Neural cell (in vitro differentiated cells): ENCODE results near the gene DDX54. TPM values are rescaled to one million over a fixed set of nuclear protein-coding genes. Genes with fewer than 3 reads are reported as not detected.

Experiments used
- H2AFZ ChIP-seq: fragments of 200-600, 300-800 bp; sonication (generic), shearing (Covaris generic); 2 replicates; pipeline ENCODE4 v1.6.0; 2014; ENCODE audit warnings: low read depth, mild to moderate bottlenecking, antibody characterized with exemption, low read length, moderate library complexity
- H3F3A ChIP-seq: fragments of 200-600 bp; shearing (Covaris generic); 2 replicates; pipeline ENCODE4 v1.6.1; 2016; ENCODE audit warnings: mild to moderate bottlenecking, moderate library complexity, mixed read lengths, antibody characterized with exemption, low read length; ENCODE audit not compliant: insufficient read depth, poor library complexity, severe bottlenecking
- H3K27ac ChIP-seq: fragments of 200-600, 300-800 bp; sonication (generic), shearing (Covaris generic); 2 replicates; pipeline ENCODE4 v1.5.1; 2014; ENCODE audit warnings: mild to moderate bottlenecking, low read length, moderate library complexity
- H3K27me3 ChIP-seq: fragments of 300-800, 200-600 bp; sonication (generic), shearing (Covaris generic); 2 replicates; pipeline ENCODE4 v1.6.0; 2014; ENCODE audit warnings: mild to moderate bottlenecking, low read depth, low read length, moderate library complexity; ENCODE audit not compliant: insufficient read depth
- H3K36me3 ChIP-seq: fragments of 300-800, 200-600 bp; sonication (generic), shearing (Covaris generic); 2 replicates; pipeline ENCODE4 v1.5.1; 2014; ENCODE audit warnings: mild to moderate bottlenecking, antibody characterized with exemption, low read length, moderate library complexity; ENCODE audit not compliant: insufficient read depth
- H3K4me2 ChIP-seq: fragments of 300-800, 200-600 bp; sonication (generic), shearing (Covaris generic); 2 replicates; pipeline ENCODE4 v1.6.0; 2014; ENCODE audit warnings: mild to moderate bottlenecking, low read length
- H3K4me3 ChIP-seq: fragments of 300-800, 200-600 bp; sonication (generic), shearing (Covaris generic); 2 replicates; pipeline ENCODE4 v1.5.1; 2014; ENCODE audit warnings: mild to moderate bottlenecking, low read length, moderate library complexity
- H3K79me2 ChIP-seq: fragments of 200-600 bp; shearing (Covaris generic); replicated peaks from 2 replicates; pipeline ENCODE4 v1.6.0; 2014; ENCODE audit warnings: mild to moderate bottlenecking, low read length, moderate library complexity; ENCODE audit not compliant: insufficient read depth
- H3K9ac ChIP-seq: fragments of 300-800, 200-600 bp; sonication (generic), shearing (Covaris generic); 2 replicates; pipeline ENCODE4 v1.6.1; 2016; ENCODE audit warnings: mild to moderate bottlenecking, low read length, mixed read lengths
- H3K9me2 ChIP-seq: fragments of 200-600 bp; shearing (Covaris generic); 2 replicates; pipeline ENCODE4 v1.6.1; 2016; ENCODE audit warnings: mild to moderate bottlenecking, low read length, mixed read lengths; ENCODE audit not compliant: insufficient read depth
- H3K9me3 ChIP-seq: fragments of 200-600, 300-800 bp; sonication (generic), shearing (Covaris generic); 2 replicates; pipeline ENCODE4 v1.6.1; 2016; ENCODE audit warnings: mild to moderate bottlenecking, mixed run types, low read length, moderate library complexity, mixed read lengths
- H4K20me1 ChIP-seq: fragments of 200-600 bp; shearing (Covaris generic); 2 replicates; pipeline ENCODE4 v1.6.1; 2016; ENCODE audit warnings: mild to moderate bottlenecking, mixed run types; ENCODE audit not compliant: insufficient read depth
- EP300 ChIP-seq: fragments of 450-650 bp; conservative IDR thresholded peaks from 2 replicates; pipeline ENCODE4 v1.6.1; 2014; ENCODE audit warnings: antibody characterized with exemption, mild to moderate bottlenecking, moderate library complexity; ENCODE audit not compliant: poor library complexity, severe bottlenecking
- EZH2 ChIP-seq: fragments of 200-600, 300-800 bp; shearing (Covaris generic), sonication (generic); IDR thresholded peaks from 2 replicates; pipeline ENCODE4 v1.6.1; 2014; ENCODE audit warnings: antibody characterized with exemption, low read length, borderline replicate concordance, mild to moderate bottlenecking; ENCODE audit not compliant: insufficient read depth, poor library complexity, severe bottlenecking
- MXI1 ChIP-seq: fragments of 450-650 bp; conservative IDR thresholded peaks from 2 replicates; pipeline ENCODE4 v1.6.1; 2014; ENCODE audit warnings: antibody characterized with exemption, mild to moderate bottlenecking; ENCODE audit not compliant: poor library complexity, severe bottlenecking
- POLR2AphosphoS5 ChIP-seq: IDR thresholded peaks from 2 replicates; pipeline ENCODE4 v1.6.1; 2012
- RAD21 ChIP-seq: fragments of 450-650 bp; conservative IDR thresholded peaks from 2 replicates; pipeline ENCODE4 v1.6.1; 2014; ENCODE audit warnings: antibody characterized with exemption, mild to moderate bottlenecking, moderate library complexity
- SMC3 ChIP-seq: fragments of 450-650 bp; conservative IDR thresholded peaks from 2 replicates; pipeline ENCODE4 v1.6.1; 2014; ENCODE audit warnings: antibody characterized with exemption, mild to moderate bottlenecking, moderate library complexity; ENCODE audit not compliant: poor library complexity
- TAF1 ChIP-seq: IDR thresholded peaks from 2 replicates; pipeline ENCODE4 v1.6.1; 2012; ENCODE audit warnings: low read depth
- polyA plus RNA-seq: library from polyadenylated mRNA; depleted of rRNA; stranded (reverse); fragments of >200 nt; gene quantifications from 2 replicates; pipeline ENCODE4 v1.2.3, GENCODE V29; 2014
- small RNA-seq, 3 experiments: library from RNA; depleted of rRNA; stranded (forward); fragments of <200 nt; gene quantifications; one replicate each; pipeline ENCODE3, GENCODE V24; 2012
- TF ChIP-seq, protein P1 (sequence below): fragments of 450-650 bp; IDR thresholded peaks from 2 replicates; pipeline ENCODE4 v1.5.1; 2014; ENCODE audit warnings: antibody characterized with exemption, mild to moderate bottlenecking, moderate library complexity; ENCODE audit not compliant: poor library complexity, severe bottlenecking
- TF ChIP-seq, protein P2 (sequence below): IDR thresholded peaks from 2 replicates; pipeline ENCODE4 v1.6.1; 2012; ENCODE audit warnings: borderline replicate concordance

DDX54 gene
- polyA plus RNA-seq, 1 donor from 2014 or later = 63.3 TPM

DNA sequence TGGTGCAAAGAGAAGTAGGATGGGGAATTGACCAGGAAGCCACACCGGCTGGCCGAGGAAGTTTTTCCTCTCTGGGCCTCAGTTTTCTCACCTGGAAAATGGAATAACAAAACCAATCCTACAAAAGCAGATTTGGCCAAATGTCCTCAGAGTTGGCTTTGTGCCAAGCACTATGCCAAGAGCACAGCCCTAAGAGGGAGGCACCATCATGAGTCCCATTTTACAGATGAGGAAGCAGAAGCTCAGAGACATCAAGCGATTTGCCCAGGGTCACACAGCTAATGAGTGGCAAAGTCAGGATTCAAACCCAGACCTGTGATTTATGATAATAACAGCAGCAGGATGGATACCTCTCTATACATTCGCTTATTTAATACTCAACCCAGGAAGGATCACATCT lies 77.0 kb downstream of the DDX54 start:
- no peaks in the 10 kb centered on the region for H3K9me3 ChIP-seq
- H3K4me2 ChIP-seq = no peak overlapping the region
- no peak overlapping the region for H3K4me3 ChIP-seq
- H4K20me1 ChIP-seq = no peaks in the 10 kb centered on the region
- H3F3A ChIP-seq = no peaks in the 10 kb centered on the region
- H3K36me3 ChIP-seq = no peaks in the 10 kb centered on the region
- no peak overlapping the region for H3K27ac ChIP-seq
- no peak overlapping the region for H2AFZ ChIP-seq
- no peaks in the 10 kb centered on the region for H3K79me2 ChIP-seq
- peaks cover 10% of the 10 kb centered on the region for H3K27me3 ChIP-seq
- no peak overlapping the region for H3K9ac ChIP-seq
- no peaks in the 10 kb centered on the region for H3K9me2 ChIP-seq
- no peak for TF ChIP-seq POLR2AphosphoS5
- TF ChIP-seq, protein P1, sequence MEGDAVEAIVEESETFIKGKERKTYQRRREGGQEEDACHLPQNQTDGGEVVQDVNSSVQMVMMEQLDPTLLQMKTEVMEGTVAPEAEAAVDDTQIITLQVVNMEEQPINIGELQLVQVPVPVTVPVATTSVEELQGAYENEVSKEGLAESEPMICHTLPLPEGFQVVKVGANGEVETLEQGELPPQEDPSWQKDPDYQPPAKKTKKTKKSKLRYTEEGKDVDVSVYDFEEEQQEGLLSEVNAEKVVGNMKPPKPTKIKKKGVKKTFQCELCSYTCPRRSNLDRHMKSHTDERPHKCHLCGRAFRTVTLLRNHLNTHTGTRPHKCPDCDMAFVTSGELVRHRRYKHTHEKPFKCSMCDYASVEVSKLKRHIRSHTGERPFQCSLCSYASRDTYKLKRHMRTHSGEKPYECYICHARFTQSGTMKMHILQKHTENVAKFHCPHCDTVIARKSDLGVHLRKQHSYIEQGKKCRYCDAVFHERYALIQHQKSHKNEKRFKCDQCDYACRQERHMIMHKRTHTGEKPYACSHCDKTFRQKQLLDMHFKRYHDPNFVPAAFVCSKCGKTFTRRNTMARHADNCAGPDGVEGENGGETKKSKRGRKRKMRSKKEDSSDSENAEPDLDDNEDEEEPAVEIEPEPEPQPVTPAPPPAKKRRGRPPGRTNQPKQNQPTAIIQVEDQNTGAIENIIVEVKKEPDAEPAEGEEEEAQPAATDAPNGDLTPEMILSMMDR = no peak
- no peak for TF ChIP-seq RAD21
- no peak for TF ChIP-seq SMC3
- TF ChIP-seq, protein P2, sequence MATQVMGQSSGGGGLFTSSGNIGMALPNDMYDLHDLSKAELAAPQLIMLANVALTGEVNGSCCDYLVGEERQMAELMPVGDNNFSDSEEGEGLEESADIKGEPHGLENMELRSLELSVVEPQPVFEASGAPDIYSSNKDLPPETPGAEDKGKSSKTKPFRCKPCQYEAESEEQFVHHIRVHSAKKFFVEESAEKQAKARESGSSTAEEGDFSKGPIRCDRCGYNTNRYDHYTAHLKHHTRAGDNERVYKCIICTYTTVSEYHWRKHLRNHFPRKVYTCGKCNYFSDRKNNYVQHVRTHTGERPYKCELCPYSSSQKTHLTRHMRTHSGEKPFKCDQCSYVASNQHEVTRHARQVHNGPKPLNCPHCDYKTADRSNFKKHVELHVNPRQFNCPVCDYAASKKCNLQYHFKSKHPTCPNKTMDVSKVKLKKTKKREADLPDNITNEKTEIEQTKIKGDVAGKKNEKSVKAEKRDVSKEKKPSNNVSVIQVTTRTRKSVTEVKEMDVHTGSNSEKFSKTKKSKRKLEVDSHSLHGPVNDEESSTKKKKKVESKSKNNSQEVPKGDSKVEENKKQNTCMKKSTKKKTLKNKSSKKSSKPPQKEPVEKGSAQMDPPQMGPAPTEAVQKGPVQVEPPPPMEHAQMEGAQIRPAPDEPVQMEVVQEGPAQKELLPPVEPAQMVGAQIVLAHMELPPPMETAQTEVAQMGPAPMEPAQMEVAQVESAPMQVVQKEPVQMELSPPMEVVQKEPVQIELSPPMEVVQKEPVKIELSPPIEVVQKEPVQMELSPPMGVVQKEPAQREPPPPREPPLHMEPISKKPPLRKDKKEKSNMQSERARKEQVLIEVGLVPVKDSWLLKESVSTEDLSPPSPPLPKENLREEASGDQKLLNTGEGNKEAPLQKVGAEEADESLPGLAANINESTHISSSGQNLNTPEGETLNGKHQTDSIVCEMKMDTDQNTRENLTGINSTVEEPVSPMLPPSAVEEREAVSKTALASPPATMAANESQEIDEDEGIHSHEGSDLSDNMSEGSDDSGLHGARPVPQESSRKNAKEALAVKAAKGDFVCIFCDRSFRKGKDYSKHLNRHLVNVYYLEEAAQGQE = no peak
- TF ChIP-seq EZH2 = no peak
- TF ChIP-seq MXI1 = no peak
- TF ChIP-seq EP300 = no peak
- TF ChIP-seq TAF1 = no peak

Small RNA genes lying within 50 kb of the gene (small RNA-seq; reads per million reads assigned to genes)
- gene MIR7106 = 0 reads per million in 3 experiments
- gene RF00019 = 0 to 1.2 (median 0) reads per million in 3 experiments

Other genes starting within 250 kb of the DDX54 start
- gene OAS3, start 247.0 kb downstream of the DDX54 start, polyA plus RNA-seq = not detected in 2 replicates
- gene OAS2, start 207.0 kb downstream of the DDX54 start, polyA plus RNA-seq = not detected in 2 replicates
- gene DTX1, start 128.7 kb downstream of the DDX54 start, polyA plus RNA-seq = 30.7 and 42.8 TPM in 2 replicates
- gene RASAL1, start 49.7 kb downstream of the DDX54 start, polyA plus RNA-seq = 0.14 and 0.15 TPM in 2 replicates
- gene CFAP73, start 35.8 kb downstream of the DDX54 start, polyA plus RNA-seq = not detected in 2 replicates
- 22.8 and 23.3 TPM in 2 replicates for gene RITA1, start 243 bp upstream of the DDX54 start, polyA plus RNA-seq
- 3.8 and 4.0 TPM in 2 replicates for gene TPCN1, start 36.0 kb upstream of the DDX54 start, polyA plus RNA-seq
- gene SLC8B1, start 149.6 kb upstream of the DDX54 start, polyA plus RNA-seq = 1.1 TPM in 2 replicates
- gene PLBD2, start 173.1 kb upstream of the DDX54 start, polyA plus RNA-seq = 4.8 and 6.7 TPM in 2 replicates
- gene SDS, start 218.4 kb upstream of the DDX54 start, polyA plus RNA-seq = not detected in 2 replicates
- gene SDSL, start 236.9 kb upstream of the DDX54 start, polyA plus RNA-seq = 0.54 and 2.7 TPM in 2 replicates